ENCODE data around the gene ADAM10.

- no peak for TF ChIP-seq CTCF (IDR thresholded peaks at IDR 0.05)
- no peak for TF ChIP-seq POLR2AphosphoS5 (IDR thresholded peaks at IDR 0.05)
- no peak for TF ChIP-seq POLR2A (IDR thresholded peaks at IDR 0.05)
Observed at GRCh38 chr15:58639002-58639756, 110.3 kb downstream of the ADAM10 start.
